ENCODE data around the gene LRMDA.

The LRMDA gene

GRCh38 chr10:75864717-75865116 lies 433.3 kb downstream of the LRMDA start:
- H3K4me1 ChIP-seq = no peaks in the 10 kb centered on the region
- H3K4me3 ChIP-seq = no peak overlapping the region
- DNase-seq (ENCODE audit: low spot score in 2 of 2) = no peak
- H3K27me3 ChIP-seq (ENCODE audit: low read depth) = no peaks in the 10 kb centered on the region
- in situ Hi-C loops (cut with MboI; ENCODE audit: low sequenced_read_pairs) = no loop called here
- no peaks in the 10 kb centered on the region for H3K9me3 ChIP-seq
- no peaks in the 10 kb centered on the region for H3K36me3 ChIP-seq (replicated peaks)

GRCh38 chr10:75865413-75866299 lies 434.2 kb downstream of the LRMDA start:
- in situ Hi-C loops (cut with MboI; ENCODE audit: low sequenced_read_pairs) = no loop called here
- no peaks in the 10 kb centered on the region for H3K4me1 ChIP-seq

GRCh38 chr10:75866300-75866625 lies 434.8 kb downstream of the LRMDA start:
- Histone ChIP-seq H3K36me3 (replicated peaks) (no peaks in the 10 kb centered on the region), H3K4me1 (no peaks in the 10 kb centered on the region), H3K9me3 (no peaks in the 10 kb centered on the region), H3K4me3 (no peak overlapping the region), H3K27me3 (ENCODE audit: low read depth) (no peaks in the 10 kb centered on the region)
- in situ Hi-C loops (cut with MboI; ENCODE audit: low sequenced_read_pairs) = no loop called here
- DNase-seq (ENCODE audit: low spot score in 2 of 2) = no peak

More at GRCh38 chr10:75865413-75866299, 434.2 kb downstream of the LRMDA start:
- no peaks in the 10 kb centered on the region for H3K36me3 ChIP-seq (replicated peaks)
- H3K4me3 ChIP-seq = no peak overlapping the region
- no peak for DNase-seq (ENCODE audit: low spot score in 2 of 2)
- H3K27me3 ChIP-seq (ENCODE audit: low read depth) = no peaks in the 10 kb centered on the region
- H3K9me3 ChIP-seq = no peaks in the 10 kb centered on the region

GRCh38 chr10:75866731-75867130 lies 435.3 kb downstream of the LRMDA start:
- Histone ChIP-seq H3K4me3 (no peak overlapping the region), H3K27me3 (ENCODE audit: low read depth) (no peaks in the 10 kb centered on the region), H3K9me3 (no peaks in the 10 kb centered on the region), H3K36me3 (replicated peaks) (no peaks in the 10 kb centered on the region), H3K4me1 (no peaks in the 10 kb centered on the region)
- DNase-seq (ENCODE audit: low spot score in 2 of 2) = no peak
- in situ Hi-C loops (cut with MboI; ENCODE audit: low sequenced_read_pairs) = no loop called here

GRCh38 chr10:75868574-75868973 lies 437.1 kb downstream of the LRMDA start:
- H3K9me3 ChIP-seq = no peaks in the 10 kb centered on the region
- H3K36me3 ChIP-seq (replicated peaks) = no peaks in the 10 kb centered on the region
- in situ Hi-C loops (cut with MboI; ENCODE audit: low sequenced_read_pairs) = no loop called here
- H3K27me3 ChIP-seq (ENCODE audit: low read depth) = no peaks in the 10 kb centered on the region
- no peak for DNase-seq (ENCODE audit: low spot score in 2 of 2)
- no peaks in the 10 kb centered on the region for H3K4me1 ChIP-seq
- no peak overlapping the region for H3K4me3 ChIP-seq

GRCh38 chr10:75870039-75870645 lies 438.7 kb downstream of the LRMDA start:
- Histone ChIP-seq H3K4me3 (no peak overlapping the region), H3K9me3 (no peaks in the 10 kb centered on the region), H3K27me3 (ENCODE audit: low read depth) (no peaks in the 10 kb centered on the region), H3K36me3 (replicated peaks) (no peaks in the 10 kb centered on the region), H3K4me1 (no peaks in the 10 kb centered on the region)
- in situ Hi-C loops (cut with MboI; ENCODE audit: low sequenced_read_pairs) = no loop called here
- no peak for DNase-seq (ENCODE audit: low spot score in 2 of 2)

- in situ Hi-C loops (cut with MboI; ENCODE audit: low sequenced_read_pairs) = no loop called here
- Histone ChIP-seq H3K4me3 (no peak overlapping the region), H3K9me3 (no peaks in the 10 kb centered on the region), H3K4me1 (no peaks in the 10 kb centered on the region), H3K27me3 (ENCODE audit: low read depth) (no peaks in the 10 kb centered on the region), H3K36me3 (replicated peaks) (no peaks in the 10 kb centered on the region)
- no peak for DNase-seq (ENCODE audit: low spot score in 2 of 2)
Measured at GRCh38 chr10:75875740-75876139, 444.3 kb downstream of the LRMDA start.

- no peak for DNase-seq (ENCODE audit: low spot score in 2 of 2)
- Histone ChIP-seq H3K4me3 (no peak overlapping the region), H3K4me1 (no peaks in the 10 kb centered on the region), H3K36me3 (replicated peaks) (no peaks in the 10 kb centered on the region), H3K9me3 (no peaks in the 10 kb centered on the region), H3K27me3 (ENCODE audit: low read depth) (no peaks in the 10 kb centered on the region)
- in situ Hi-C loops (cut with MboI; ENCODE audit: low sequenced_read_pairs) = no loop called here
Measured at GRCh38 chr10:75876710-75877109, 445.3 kb downstream of the LRMDA start.

- Histone ChIP-seq H3K9me3 (no peaks in the 10 kb centered on the region), H3K4me1 (no peaks in the 10 kb centered on the region), H3K36me3 (replicated peaks) (no peaks in the 10 kb centered on the region), H3K27me3 (ENCODE audit: low read depth) (no peaks in the 10 kb centered on the region), H3K4me3 (no peak overlapping the region)
- in situ Hi-C loops (cut with MboI; ENCODE audit: low sequenced_read_pairs) = no loop called here
- DNase-seq (ENCODE audit: low spot score in 2 of 2) = no peak
Measured at GRCh38 chr10:75877877-75878276, 446.5 kb downstream of the LRMDA start.

GRCh38 chr10:75878586-75878985 lies 447.2 kb downstream of the LRMDA start:
- in situ Hi-C loops (cut with MboI; ENCODE audit: low sequenced_read_pairs) = no loop called here
- Histone ChIP-seq H3K4me1 (no peaks in the 10 kb centered on the region), H3K9me3 (no peaks in the 10 kb centered on the region), H3K36me3 (replicated peaks) (no peaks in the 10 kb centered on the region), H3K4me3 (no peak overlapping the region), H3K27me3 (ENCODE audit: low read depth) (no peaks in the 10 kb centered on the region)
- no peak for DNase-seq (ENCODE audit: low spot score in 2 of 2)

- in situ Hi-C loops (cut with MboI; ENCODE audit: low sequenced_read_pairs) = no loop called here
- Histone ChIP-seq H3K4me3 (no peak overlapping the region), H3K36me3 (replicated peaks) (no peaks in the 10 kb centered on the region), H3K9me3 (no peaks in the 10 kb centered on the region), H3K27me3 (ENCODE audit: low read depth) (no peaks in the 10 kb centered on the region), H3K4me1 (no peaks in the 10 kb centered on the region)
- DNase-seq (ENCODE audit: low spot score in 2 of 2) = no peak
Measured at GRCh38 chr10:75880031-75880775, 448.8 kb downstream of the LRMDA start.

GRCh38 chr10:75883081-75884072 lies 452.0 kb downstream of the LRMDA start:
- H3K9me3 ChIP-seq = no peaks in the 10 kb centered on the region
- H3K4me3 ChIP-seq = no peak overlapping the region
- no peaks in the 10 kb centered on the region for H3K4me1 ChIP-seq
- in situ Hi-C loops (cut with MboI; ENCODE audit: low sequenced_read_pairs) = no loop called here
- DNase-seq (ENCODE audit: low spot score in 2 of 2) = no peak
- no peaks in the 10 kb centered on the region for H3K36me3 ChIP-seq (replicated peaks)
- H3K27me3 ChIP-seq (ENCODE audit: low read depth) = no peaks in the 10 kb centered on the region

- H3K4me1 ChIP-seq = no peaks in the 10 kb centered on the region
- in situ Hi-C loops (cut with MboI; ENCODE audit: low sequenced_read_pairs) = no loop called here
- H3K27me3 ChIP-seq (ENCODE audit: low read depth) = no peaks in the 10 kb centered on the region
- H3K4me3 ChIP-seq = no peak overlapping the region
- no peak for DNase-seq (ENCODE audit: low spot score in 2 of 2)
- no peaks in the 10 kb centered on the region for H3K9me3 ChIP-seq
- H3K36me3 ChIP-seq (replicated peaks) = no peaks in the 10 kb centered on the region
Measured at GRCh38 chr10:75884808-75885207, 453.4 kb downstream of the LRMDA start.

All from HAP-1 (cell line).